H1 (cell line): ENCODE data around the gene LIMA1.

Source experiments
- ATF2 ChIP-seq: IDR thresholded peaks from 2 replicates; pipeline ENCODE4 v1.6.1; 2012; ENCODE audit warnings: low read length, inconsistent platforms
- CHD1 ChIP-seq: IDR thresholded peaks from 2 replicates; pipeline ENCODE4 v1.6.1; 2012; ENCODE audit warnings: low read depth, low read length, improper control_type of control experiment
- CHD2 ChIP-seq: IDR thresholded peaks from 2 replicates; pipeline ENCODE4 v1.6.1; 2012; ENCODE audit warnings: low read length, improper control_type of control experiment
- CREB1 ChIP-seq: IDR thresholded peaks from 2 replicates; pipeline ENCODE4 v1.6.1; 2012; ENCODE audit warnings: inconsistent platforms
- CTCF ChIP-seq, 3 experiments: IDR thresholded peaks; 1 replicate in 2 of 3; 2 replicates in 1 of 3; pipeline versions ENCODE4 v1.5.1 to v1.6.1; 2011; ENCODE audit warnings: low read length in 3 of 3, mild to moderate bottlenecking in 3 of 3, inconsistent platforms in 2 of 3, low read depth in 1 of 3, moderate library complexity in 1 of 3; ENCODE audit not compliant: insufficient read depth in 1 of 3; ENCODE audit errors: control extremely low read depth in 1 of 3
- EZH2 ChIP-seq: fragments of 200-600 bp; sonication (generic); IDR thresholded peaks from 2 replicates; pipeline ENCODE4 v1.7.1; 2012; ENCODE audit warnings: low read depth, mild to moderate bottlenecking, moderate library complexity, low read length, inconsistent platforms; ENCODE audit not compliant: severe bottlenecking
- HDAC6 ChIP-seq: IDR thresholded peaks from one replicate; pipeline ENCODE4 v1.7.1; 2012; ENCODE audit warnings: low read depth, mild to moderate bottlenecking, inconsistent platforms, low read length, moderate library complexity
- JUND ChIP-seq: IDR thresholded peaks from 2 replicates; pipeline ENCODE4 v1.6.1; 2011; ENCODE audit warnings: mild to moderate bottlenecking, improper control_type of control experiment, low read length
- KDM1A ChIP-seq: fragments of 200-600, 300-600 bp; sonication (generic); IDR thresholded peaks from 2 replicates; pipeline ENCODE4 v1.7.1; 2016; ENCODE audit warnings: mild to moderate bottlenecking, low read length, borderline replicate concordance
- POLR2A ChIP-seq, 2 experiments: IDR thresholded peaks; 1 replicate in 1 of 2; 2 replicates in 1 of 2; pipeline ENCODE4 v1.6.1; 2011; ENCODE audit warnings: low read depth in 2 of 2, low read length in 2 of 2, mild to moderate bottlenecking in 2 of 2; ENCODE audit errors: control extremely low read depth in 1 of 2
- POLR2AphosphoS5 ChIP-seq: IDR thresholded peaks from 2 replicates; pipeline ENCODE4 v1.6.1; 2011; ENCODE audit warnings: low read depth, low read length
- SIX5 ChIP-seq: IDR thresholded peaks from 2 replicates; pipeline ENCODE4 v1.6.1; 2011; ENCODE audit warnings: mild to moderate bottlenecking, low read depth, low read length
- TAF1 ChIP-seq: IDR thresholded peaks from 2 replicates; pipeline ENCODE4 v1.6.1; 2011; ENCODE audit warnings: mild to moderate bottlenecking, low read depth, low read length
- ZNF274 ChIP-seq: IDR thresholded peaks from 2 replicates; pipeline ENCODE4 v1.7.0; 2012; ENCODE audit warnings: low read length, borderline replicate concordance; ENCODE audit errors: extremely low read depth

- TF ChIP-seq EZH2 (no peak), CTCF (IDR thresholded peaks at IDR 0.05; ENCODE audit: control extremely low read depth in 1 of 3, insufficient read depth in 1 of 3, low read depth in 1 of 3, low read length in 3 of 3) (no peak), ATF2 (no peak), POLR2A (IDR thresholded peaks at IDR 0.05; ENCODE audit: control extremely low read depth in 1 of 2, low read depth in 2 of 2, low read length in 2 of 2) (no peak), TAF1 (no peak), CHD1 (no peak), HDAC6 (no peak), JUND (no peak), POLR2AphosphoS5 (no peak), CHD2 (no peak), KDM1A (no peak), CREB1 (no peak), SIX5 (no peak), ZNF274 (no peak)
Measured at GRCh38 chr12:50145439-50145838, 137.9 kb downstream of the LIMA1 start.
